Stimulated activated CD8-positive, alpha-beta memory T cell treated with anti-CD3 and anti-CD28 coated beads, Interleukin-12 subunit alpha, Interleukin-12 subunit beta, amount 100 ng/mL, for 24 hours (primary cell): ENCODE data around the gene PRRT1B.

ENCODE experiments used
- DNase-seq: peaks from one replicate; pipeline ENCODE4 v3.0.0-alpha.2; 2020; ENCODE audit errors: extremely low read depth

Gene PRRT1B

DNA sequence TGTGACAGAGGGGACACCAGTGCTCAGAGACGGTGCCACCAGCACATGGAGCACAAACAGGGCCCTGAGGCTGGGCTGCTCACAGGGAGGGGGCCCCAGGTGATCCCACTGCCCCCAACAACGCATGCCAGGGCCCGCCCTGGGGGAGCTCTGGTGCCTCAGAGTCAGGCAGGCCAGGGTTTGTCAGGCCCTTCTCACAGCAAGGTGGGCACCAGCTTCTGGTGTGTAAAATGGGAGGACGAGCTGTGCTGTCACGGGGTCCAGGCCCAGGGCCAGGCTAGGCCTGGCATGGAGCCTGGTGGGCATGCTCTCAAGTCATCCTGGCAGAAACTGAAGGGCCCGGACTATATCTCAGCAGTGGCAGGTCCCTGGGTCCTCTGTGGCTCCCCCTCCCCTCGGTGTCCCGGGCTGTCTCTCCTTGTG, 34.5 kb downstream of the PRRT1B start:
- DNase-seq, result no peak

DNA sequence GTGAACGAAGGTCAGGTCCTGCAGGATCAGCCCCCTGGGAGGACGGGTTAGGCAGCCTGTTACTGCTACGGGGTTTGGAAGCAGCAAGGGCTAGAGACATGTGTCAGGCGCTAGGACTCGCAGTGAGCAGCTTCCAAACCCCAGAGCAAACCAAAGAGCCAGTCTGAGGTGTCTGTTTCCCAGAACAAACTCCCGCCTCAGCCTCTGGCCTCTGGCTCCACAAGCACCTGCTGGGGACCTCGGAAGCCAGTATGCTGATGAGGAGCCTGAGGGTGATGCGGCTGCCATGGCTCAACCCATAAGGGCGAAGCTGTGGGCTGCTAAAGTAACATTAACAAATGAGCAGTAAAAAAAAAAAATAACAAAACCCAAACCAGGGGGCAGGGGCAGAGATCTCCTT, 35.0 kb downstream of the PRRT1B start:
- no peak for DNase-seq

DNA sequence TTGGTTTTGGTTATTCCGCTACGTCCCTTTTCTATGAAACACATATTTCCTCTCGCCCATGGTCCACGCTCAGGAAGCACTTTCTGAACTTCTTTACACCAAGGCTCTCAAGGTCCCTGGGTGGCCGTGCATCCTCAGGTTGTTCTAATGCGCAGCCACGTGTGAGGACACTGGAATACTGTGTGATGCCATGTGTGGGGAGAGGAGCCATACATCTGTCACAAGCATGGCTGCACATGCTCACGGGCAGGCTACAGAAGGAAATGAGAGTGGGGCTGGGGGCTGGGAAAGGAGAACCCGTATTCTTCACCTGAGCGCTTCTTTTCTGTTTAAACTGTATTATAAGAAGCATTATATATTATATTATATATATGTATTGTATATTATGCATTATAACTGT, 36.7 kb downstream of the PRRT1B start:
- no peak for DNase-seq

DNA sequence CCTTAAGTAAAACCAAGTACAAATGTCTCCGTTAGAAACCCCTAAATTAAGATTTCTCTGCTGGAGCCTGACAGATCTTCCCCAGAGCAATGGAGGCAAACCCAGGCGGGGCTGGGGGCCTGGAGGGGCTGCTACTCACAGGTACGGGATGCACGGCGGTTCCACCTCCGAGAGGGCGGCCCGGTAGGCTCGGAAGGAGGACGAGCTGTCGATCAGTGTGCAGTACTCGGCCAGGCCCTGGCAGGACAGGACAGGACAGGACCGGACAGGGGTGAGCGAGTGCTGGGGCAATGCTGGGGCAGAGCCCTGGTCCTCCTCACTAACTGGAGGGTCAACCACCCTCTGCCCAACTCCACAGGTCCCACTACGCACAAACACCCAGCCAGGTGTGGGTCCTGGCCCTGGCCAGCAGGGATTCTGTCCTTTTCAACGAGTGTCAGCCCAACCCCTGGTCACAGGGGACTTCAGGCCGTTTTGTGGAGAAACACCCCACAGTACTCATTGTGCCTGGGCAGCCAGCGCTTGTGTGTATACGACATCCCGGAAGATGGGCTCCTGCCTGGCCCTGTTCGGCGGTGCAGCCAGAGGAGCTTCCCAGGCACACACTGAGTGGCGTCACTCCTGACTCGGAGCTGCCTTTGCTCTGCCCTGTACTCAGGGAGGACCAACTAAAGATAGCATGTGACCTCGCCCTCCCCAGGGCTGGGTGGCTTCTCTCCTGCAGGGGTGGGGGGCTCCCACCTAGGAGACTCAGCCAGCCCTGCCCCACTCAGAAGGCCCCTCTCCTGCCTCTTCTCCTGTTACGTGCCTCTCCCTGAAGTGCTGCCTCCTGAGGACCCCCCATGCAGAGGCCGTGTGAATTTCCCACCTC, 37.4 kb downstream of the PRRT1B start:
- no peak for DNase-seq

DNA sequence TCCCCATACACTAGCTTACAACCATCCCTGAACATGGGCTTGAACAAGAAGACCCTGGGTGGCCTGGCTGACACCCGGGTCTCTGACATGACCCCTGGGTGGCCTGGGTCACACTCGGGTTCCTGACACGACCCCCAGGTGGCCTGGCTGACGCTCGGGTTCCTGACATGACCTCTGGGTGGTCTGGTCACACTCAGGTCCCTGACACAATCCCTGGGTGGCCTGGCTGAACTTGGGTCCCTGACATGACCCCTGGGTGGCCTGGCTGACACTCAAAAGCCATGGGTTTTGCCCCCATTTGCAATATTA, 38.0 kb downstream of the PRRT1B start:
- DNase-seq, result no peak

DNA sequence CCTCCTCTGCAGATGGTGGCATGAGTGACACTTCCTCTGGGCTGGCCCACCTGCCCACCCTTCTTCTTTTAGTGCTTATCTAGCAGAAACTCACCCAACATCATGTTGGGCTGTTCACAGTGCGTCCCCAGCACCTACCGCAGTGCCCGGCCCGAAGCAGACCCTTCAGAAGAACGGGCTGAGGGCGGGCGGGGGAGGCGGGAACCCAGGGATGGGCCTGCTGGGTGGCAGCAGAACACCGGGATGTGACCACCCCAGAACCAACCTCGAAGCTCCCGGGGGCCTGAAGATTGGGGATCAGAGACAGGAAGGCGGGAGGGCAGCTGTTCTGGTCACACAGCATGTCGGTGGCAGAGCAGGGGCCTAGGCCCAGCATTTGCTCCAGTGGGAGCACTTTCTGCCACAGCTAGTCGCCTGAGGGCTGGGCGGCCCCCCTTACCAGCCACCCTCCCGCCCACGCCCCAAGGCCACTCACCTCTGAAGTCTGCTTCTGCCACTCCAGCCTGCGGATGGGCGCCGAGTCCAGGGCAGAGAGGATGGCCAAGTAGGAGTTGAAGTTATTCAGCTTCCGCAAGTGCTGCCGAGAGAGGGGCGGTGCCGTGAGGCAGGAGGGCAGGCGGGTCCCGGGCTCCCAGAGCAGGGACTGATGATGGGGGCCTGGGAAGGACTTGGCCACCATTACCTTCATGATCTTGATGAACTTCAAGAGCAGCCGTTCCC, 38.7 kb downstream of the PRRT1B start:
- DNase-seq, result no peak

DNA sequence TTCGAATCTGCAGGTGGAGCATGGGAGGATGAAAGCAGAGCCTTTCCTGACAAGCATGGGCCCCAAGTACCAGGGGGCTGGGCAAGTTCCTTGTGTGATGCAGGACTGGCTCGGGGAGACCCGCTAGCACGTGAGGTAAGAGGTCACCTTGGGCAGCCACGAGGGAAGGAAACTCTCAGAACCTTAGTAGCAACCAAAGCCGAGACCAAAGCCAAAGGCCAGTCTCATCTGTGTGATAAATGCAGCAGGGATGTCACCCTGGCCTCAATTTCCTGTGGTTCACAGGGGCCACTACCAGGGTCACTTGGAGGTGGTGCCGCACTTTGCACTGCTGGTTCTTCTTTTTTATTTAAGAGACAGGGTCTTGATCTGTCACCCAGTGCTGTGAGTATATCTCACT, 39.5 kb downstream of the PRRT1B start:
- no peak for DNase-seq

DNA sequence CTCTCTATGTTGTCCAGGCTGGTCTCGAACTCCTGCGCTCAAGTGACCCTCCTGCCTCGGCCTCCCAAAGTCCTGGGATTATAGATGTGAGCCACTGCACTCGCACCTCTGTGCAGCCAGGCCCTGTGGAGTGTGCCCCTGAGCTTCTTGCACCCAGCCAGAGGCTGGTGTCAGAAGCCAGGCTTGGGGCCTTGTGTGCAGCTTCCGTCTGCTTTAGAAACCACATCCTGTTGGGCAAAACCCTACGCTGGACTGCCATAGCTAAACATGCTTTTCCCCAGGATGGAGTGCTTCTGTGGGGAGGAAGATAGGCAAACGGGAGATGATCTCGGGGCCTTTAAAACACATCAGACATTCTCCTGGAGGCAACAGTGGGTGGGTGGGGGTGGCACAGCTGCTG, 40.1 kb downstream of the PRRT1B start:
- no peak for DNase-seq

DNA sequence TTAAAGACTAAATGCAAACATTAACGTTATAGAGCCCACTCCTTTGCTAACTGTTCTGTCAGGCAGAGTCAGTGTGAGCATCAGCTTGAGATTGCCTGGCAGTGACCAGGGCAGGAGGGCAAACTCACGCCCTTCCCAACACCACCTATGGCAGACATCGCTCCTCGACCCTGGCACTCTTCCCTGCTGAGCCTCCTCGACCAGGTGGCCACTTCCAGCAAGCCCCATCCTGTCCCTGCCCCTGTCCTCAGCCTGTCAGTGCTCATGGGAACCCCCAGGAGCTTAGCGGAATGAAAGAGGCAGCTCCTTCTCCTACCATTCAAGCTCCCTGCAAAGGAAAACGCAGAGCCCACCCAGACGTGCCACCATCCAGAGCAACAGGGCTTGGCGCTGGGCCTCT, 42.0 kb downstream of the PRRT1B start:
- DNase-seq, result no peak

DNA sequence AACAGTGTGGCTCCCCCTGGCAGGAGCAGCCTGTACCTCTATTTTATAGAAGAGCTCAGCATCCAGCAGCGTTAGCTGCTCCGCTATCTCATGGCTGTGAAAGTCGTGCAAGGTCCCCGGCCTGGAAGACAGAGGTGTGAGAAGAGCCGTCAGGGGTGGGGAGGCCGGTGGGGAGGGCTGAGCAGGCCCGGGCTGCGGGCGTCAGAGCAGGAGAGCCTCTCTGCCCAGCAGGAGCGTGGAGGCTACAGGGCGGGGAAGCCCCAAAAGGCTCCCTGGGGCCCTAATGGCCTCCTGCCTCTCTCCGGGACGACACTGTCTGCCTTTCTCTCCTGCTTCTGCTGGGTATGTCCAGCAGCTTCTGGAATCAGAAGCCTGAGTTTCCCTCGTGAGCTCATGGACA, 42.6 kb downstream of the PRRT1B start:
- DNase-seq, result no peak

DNA sequence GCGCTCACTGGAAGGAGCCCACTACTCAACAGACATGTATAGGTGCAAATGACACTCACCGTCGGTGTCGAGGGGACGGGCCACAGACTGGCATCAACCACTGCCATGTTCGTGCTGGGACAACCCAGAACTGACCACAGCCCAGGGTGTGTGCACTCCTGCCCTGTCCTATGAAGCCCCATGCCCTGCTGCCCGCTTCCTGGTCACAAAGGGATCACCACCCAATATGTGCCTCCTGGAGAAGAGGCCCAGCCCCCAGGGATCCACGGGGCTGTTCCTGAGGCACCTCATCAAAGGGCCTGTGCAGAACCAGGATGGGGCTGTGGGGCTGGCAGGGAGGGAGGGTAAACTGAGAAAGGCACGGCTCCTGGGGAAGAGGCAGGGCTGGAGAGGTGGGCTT, 43.1 kb downstream of the PRRT1B start:
- DNase-seq, result no peak

DNA sequence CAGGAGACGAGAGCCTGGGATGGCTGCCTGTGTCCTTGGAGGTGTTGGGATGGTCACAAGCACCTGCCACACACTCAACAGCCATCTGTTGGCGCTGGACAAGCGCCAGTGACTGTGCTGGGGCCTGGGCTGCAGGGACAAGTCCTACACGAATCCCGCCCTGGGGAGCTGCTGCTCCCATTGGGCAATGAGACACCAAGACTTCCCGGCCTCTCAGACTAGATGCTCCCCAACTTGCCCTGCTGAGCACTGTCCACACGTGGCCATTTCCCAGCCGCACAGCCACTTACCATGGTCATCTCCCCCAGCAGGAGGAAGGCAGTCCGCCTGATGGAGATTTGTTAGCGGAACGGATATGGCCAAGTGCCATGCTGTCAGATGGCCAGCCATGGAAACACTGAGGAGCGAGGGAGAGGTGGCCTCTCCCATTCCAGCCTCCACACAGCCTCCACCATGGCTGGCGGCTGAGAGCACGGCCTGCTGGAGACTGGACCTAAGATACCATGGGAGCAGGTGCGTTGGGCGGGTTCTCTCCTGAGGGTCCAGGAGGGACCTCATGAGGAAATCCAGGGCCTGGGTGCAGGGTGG, 43.9 kb downstream of the PRRT1B start:
- DNase-seq, result no peak

DNA sequence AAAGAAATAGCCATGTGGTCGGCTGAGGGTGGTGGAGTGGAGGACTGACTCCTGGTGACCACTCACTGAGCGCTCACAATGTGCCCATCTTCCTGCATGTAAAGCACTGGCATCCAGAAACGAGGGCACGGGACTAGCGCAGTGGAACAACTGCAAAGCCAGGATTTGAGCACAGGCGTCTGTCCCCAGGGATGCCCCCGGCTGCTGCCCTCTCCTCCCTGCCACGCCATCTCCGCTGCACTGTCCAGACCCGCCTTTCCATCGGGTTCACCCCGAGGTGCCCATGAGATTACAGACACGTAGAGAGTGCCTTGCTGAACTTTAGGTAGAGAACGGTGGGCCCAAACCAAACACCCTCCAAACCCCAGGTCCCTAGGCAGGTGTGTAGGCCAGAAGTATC, 44.7 kb downstream of the PRRT1B start:
- DNase-seq, result no peak

DNA sequence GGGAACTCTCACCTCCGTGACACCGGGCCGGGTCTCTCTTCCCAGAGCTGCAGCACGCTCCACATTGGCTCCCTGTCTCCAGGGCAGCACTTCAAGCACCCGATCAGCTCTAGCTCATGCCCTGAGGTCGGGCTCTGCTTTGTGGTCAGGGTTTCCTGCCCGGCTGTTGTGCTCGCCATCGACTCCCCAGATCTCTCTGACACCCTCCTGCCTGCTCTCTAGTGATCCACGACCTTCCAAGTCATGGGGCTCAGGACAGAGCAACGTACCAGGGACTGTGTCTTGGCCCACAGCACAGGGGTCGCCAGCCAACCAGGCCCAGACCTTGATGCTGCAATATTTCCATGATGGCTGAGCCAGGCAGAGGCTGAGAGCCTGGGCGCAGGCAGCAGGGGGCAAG, 45.1 kb downstream of the PRRT1B start:
- no peak for DNase-seq

DNA sequence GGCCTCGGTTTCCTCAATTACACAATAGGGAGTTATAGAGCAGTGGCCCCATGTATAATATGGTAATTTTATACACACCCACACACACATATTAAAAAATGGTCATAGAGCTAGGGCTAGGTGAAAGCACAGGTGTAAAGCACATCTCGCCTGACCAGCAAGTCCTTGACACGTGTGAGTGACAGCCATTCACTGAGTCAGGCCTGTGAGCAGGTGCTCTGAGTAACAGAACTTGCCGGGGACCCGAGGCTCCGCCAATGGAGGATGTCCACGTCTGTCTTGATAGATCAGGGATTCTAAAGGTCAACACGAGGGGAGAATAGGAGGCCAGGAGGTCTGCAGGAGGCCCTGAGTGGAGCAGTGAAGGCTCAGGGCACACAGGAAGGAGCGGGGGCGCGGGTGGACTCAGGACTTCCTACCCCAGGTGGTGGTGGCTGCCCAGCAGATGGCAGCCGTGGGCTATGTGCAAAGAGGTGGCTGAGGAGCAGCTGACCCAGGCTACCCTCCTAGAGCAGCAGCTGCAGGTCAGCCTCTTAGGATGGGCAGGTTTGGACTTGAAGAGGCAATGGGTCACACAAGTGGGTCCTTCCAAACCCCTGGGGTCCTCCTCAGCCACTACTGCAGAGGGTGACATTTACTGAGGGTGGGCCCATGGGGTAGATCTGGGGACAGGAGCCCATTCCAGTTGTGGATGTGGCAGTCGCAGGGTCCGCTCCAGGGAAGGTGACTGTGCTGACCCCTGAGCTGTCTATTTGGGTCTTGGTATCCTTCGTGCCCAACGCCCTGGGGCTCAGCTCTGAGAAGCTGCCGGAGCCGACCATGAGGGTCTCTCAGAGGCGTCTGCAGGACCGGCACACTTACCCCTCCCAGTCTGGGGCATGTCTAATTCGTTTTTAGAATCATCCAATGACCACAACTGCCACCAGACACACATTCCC, 45.9 kb downstream of the PRRT1B start:
- peak; percentile 43 for DNase-seq

DNA sequence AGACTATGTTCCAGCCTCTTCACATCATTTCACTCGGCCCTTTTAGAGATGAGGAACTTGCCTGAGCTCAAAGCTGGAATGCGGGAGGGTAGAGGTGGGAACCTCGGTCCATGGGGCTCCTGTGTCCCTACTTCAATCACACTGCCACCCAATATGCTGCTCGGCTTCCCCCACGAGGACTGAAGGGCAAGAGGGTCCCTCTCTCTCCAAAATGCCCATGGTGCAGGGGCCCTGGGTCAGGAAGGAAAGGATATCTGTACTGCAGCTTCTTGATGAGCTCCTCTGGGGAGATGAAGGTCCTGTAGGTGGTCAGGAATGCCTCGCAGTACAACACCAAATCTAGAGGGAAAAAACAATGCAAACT, 46.5 kb downstream of the PRRT1B start:
- DNase-seq, result no peak

DNA sequence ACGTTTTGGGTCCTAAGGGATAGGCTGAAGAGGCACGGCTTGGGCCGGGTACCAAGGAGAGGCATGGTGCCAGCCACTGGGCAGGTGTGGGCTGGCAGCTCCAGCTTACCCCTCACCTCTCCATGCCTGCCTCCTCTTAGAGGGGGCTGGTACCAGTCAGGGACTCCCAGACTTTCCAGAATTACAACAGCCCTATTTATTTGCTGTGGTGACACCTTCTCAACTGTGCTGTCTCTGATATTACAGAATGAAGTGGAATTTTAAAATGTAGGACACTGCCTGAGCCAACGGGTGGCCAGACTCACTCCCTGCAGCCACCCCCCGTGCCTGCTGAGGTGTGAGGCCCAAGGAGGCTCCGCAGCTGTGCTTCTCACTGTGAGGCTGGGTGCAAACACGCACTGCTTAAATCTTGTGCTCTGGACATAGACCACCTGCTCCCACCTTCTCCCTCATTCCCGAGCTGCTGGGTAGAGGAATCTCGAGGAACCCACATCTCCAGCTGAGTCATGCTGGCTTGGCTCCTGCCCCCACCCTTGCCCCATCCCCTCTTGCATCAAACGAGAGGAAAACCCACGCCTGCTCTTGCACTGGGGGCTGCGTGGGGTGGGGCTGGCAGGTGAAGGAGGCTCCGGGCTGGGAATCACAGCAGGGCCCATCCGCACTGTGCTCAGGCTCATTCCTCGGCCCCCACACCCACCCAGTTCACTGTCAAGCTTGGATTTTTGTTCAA, 47.9 kb downstream of the PRRT1B start:
- DNase-seq, result no peak

DNA sequence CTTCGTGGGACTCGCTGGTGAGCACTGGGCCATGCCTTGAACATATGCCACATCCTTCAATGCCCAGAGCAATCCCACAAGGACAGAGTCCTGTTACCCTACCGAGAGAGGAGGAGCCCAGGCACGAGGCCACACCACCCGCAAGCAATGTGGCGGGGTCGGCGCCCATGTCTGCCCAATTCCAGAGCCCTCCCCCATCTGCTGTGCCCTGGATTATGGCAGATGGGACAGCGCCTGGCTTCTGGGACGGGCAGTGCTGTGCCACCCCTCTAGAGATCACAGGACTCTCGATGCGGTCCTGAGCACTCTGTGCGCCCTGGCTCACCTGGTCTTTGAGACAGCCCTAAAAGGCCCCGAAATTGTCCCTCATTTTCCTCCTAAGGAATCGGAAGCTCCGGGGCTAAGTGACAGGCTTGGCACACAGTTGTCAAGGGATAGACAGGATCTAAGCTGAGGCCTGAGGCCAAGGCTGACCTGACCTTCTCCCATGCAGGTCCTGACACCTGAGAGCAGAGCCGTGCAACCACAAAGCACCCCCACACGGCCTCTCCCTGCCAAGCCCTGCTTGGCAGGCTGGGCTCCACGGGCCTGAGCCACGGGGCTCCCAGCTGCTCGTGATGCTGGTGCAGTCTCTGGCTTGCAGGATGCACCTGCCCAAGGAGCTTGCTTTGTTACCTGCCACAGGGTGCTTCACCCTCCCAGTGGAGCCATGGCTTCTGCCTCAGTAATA, 48.8 kb downstream of the PRRT1B start:
- no peak for DNase-seq

DNA sequence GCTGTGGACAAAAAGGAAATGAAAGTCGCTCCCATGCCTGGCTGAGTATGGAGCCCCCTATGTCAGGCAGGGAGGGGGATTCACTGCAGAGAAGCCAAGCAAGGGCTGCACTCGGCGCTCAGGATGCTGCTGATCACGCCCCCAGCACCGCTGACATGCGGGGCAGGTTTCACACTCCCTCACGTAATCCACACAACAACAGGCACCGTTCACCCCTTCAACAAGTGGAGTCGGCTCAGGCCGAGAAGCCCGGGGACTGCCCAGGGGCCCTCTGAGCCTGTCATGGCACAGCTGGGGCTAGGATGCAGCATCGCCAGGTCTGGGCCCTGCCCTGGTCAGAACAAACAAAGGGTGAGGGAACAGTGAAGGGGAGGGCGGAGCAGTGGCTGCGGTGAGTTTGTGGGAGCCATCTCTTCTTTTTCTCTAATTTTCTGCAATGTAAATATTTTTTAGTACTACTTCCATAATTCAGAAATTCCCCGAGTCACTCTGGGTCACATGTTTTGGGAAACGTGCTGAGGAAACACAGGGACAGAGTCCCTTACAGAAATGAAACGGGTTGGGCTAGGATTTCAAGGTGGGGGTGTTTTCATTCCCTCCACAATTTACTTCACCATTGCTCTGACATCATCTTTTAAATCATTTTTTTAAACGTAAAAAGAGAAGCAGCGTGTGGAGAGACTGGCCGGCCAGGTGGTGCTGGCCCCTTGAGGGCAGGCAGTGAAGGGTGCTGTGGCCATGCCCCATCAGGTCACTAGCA, 49.8 kb downstream of the PRRT1B start:
- no peak for DNase-seq
